ENCODE measurements around the gene NOVA2. TPM values are rescaled to one million over a fixed set of nuclear protein-coding genes. Genes with fewer than 3 reads are reported as not detected.

NOVA2 gene
- total and polyA plus RNA-seq, 9 of the 15 experiments (the other 6 are each of a cell fraction or from before 2014, with no cell fraction given) = not detected

GRCh38 chr19:46014534-46014933, 40.9 kb upstream of the NOVA2 start:
- intact Hi-C loops (cut with micrococcal nuclease) = loop anchor here (5.0 kb wide), 1 partner anchor 197 kb away; the partner anchor contains the start of gene RSPH6A
- Histone ChIP-seq H3K79me2 (ENCODE audit: control insufficient read depth, insufficient read depth, low read length) (no peaks in the 10 kb centered on the region), H3K9ac (ENCODE audit: insufficient read depth in 1 of 2, low read depth in 2 of 2, low read length in 2 of 2) (no peak overlapping the region), H3K27me3 (ENCODE audit: control insufficient read depth in 2 of 2, insufficient read depth in 2 of 2, low read length in 2 of 2) (no peaks in the 10 kb centered on the region), H3K4me2 (ENCODE audit: insufficient read depth, low read length) (no peak overlapping the region), H3K36me3 (ENCODE audit: control insufficient read depth, insufficient read depth, low read length) (peaks cover 20% of the 10 kb centered on the region; the same call in 2 of the 3 replicates), H3K4me1 (replicated peaks in 1 of 2; ENCODE audit: control insufficient read depth in 2 of 2, insufficient read depth in 2 of 2, low read length in 2 of 2) (peaks cover 3 to 29% of the 10 kb centered on the region in 2 experiments; a peak in 4 of 5 replicates), H3K27ac (ENCODE audit: extremely low read depth, low read depth, low read length) (no peak overlapping the region), H2AFZ (ENCODE audit: low read depth, low read length) (no peak overlapping the region), H3K9me1 (ENCODE audit: control insufficient read depth, insufficient read depth, low read length) (no peaks in the 10 kb centered on the region), H3K4me3 (no peak overlapping the region), H4K20me1 (replicated peaks; ENCODE audit: control insufficient read depth, insufficient read depth, low read length) (peaks cover 6% of the 10 kb centered on the region; the same call in 1 of the 2 replicates), H3K9me3 (replicated peaks; ENCODE audit: control insufficient read depth, insufficient read depth, low read depth, low read length) (no peaks in the 10 kb centered on the region)
- CTCF ChIA-PET (ENCODE audit: low intra/inter-chr PET ratio) = no interaction called here
- WGBS (ENCODE audit: insufficient coverage, low coverage, missing lambda C conversion rate) = 79% methylated on average over 8 of the region's 8 CpGs
- TF ChIP-seq SRSF3 (IDR thresholded peaks at IDR 0.05; ENCODE audit: insufficient read depth, low read length) (no peak), ARNT (IDR thresholded peaks at IDR 0.05) (no peak), FOXP1 (CRISPR knock-in tag; IDR thresholded peaks at IDR 0.05) (no peak), GABPA (tag; conservative IDR thresholded peaks at IDR 0.05; ENCODE audit: low read depth) (no peak), GABPB2 (CRISPR knock-in tag; conservative IDR thresholded peaks at IDR 0.05) (no peak), KDM2B (CRISPR knock-in tag; IDR thresholded peaks at IDR 0.05) (no peak), TOE1 (IDR thresholded peaks at IDR 0.05; ENCODE audit: borderline replicate concordance) (no peak), TOE1 (CRISPR knock-in tag; IDR thresholded peaks at IDR 0.05; ENCODE audit: borderline replicate concordance, low read depth) (no peak), JUND (IDR thresholded peaks at IDR 0.05; ENCODE audit: borderline replicate concordance, low read depth, low read length) (no peak), JUND (tag; IDR thresholded peaks at IDR 0.05; ENCODE audit: borderline replicate concordance, low read depth, low read length) (no peak)
- no TSS peak for BruUV-seq (replicated peaks)
- FAIRE-seq (no peak), ATAC-seq (no peak), DNase-seq (ENCODE audit: extremely low read depth in 1 of 4, low spot score in 3 of 4) (no peak)
- POLR2A ChIA-PET = no interaction called here
- in situ Hi-C loops (cut with MboI) = no loop called here
